HepG2 (cell line): ENCODE data around the gene BANP. TPM values are rescaled to one million over a fixed set of nuclear protein-coding genes. Genes with fewer than 3 reads are reported as not detected.

Experiments used
- BORCS8-MEF2B ChIP-seq: sonication (generic); formaldehyde crosslinking; IDR thresholded peaks from 2 replicates; pipeline ENCODE4 v1.8.0; 2022; ENCODE audit warnings: mild to moderate bottlenecking, missing genetic modification reagents
- FOXA3 ChIP-seq: IDR thresholded peaks from 2 replicates; pipeline ENCODE4 v1.6.1; 2016; ENCODE audit warnings: missing genetic modification reagents, missing compliant biosample characterization
- FOXP4 ChIP-seq: sonication (generic); formaldehyde crosslinking; IDR thresholded peaks from 2 replicates; pipeline ENCODE4 v1.4.0; 2020; ENCODE audit warnings: missing genetic modification reagents
- HHEX ChIP-seq: IDR thresholded peaks from 2 replicates; pipeline ENCODE4 v1.6.1; 2016; ENCODE audit warnings: control low read depth
- KLF6 ChIP-seq: IDR thresholded peaks from 2 replicates; pipeline ENCODE4 v1.8.0; 2016; ENCODE audit warnings: missing biosample characterization, missing genetic modification reagents
- MXD4 ChIP-seq: IDR thresholded peaks from 2 replicates; pipeline ENCODE4 v1.6.1; 2016; ENCODE audit warnings: mild to moderate bottlenecking, missing biosample characterization, missing genetic modification reagents
- NCOR1 ChIP-seq: fragments of 200-600 bp; sonication (generic); IDR thresholded peaks from 2 replicates; pipeline ENCODE4 v1.7.0; 2017; ENCODE audit warnings: antibody characterized with exemption, low read length, borderline replicate concordance
- NKX3-1 ChIP-seq: sonication (generic); formaldehyde crosslinking; IDR thresholded peaks from 2 replicates; pipeline ENCODE4 v1.5.0; 2020; ENCODE audit warnings: missing genetic modification reagents
- RNF2 ChIP-seq: fragments of 450-650 bp; conservative IDR thresholded peaks from 2 replicates; pipeline ENCODE4 v1.6.1; 2016; ENCODE audit warnings: low read depth
- SNAI1 ChIP-seq: sonication (generic); formaldehyde crosslinking; IDR thresholded peaks from 2 replicates; pipeline ENCODE4 v1.5.0; 2020; ENCODE audit warnings: mild to moderate bottlenecking, missing genetic modification reagents, borderline replicate concordance
- SOX6 ChIP-seq, 2 experiments: fragments of 450-650 bp in 1 of 2; sonication (generic) in 1 of 2; formaldehyde crosslinking in 1 of 2; IDR thresholded peaks; 2 replicates each; pipeline versions ENCODE4 v1.4.0 to v1.6.1; 2017 to 2020; ENCODE audit warnings: antibody characterized with exemption in 1 of 2, mild to moderate bottlenecking in 1 of 2, missing genetic modification reagents in 1 of 2
- THAP11 ChIP-seq: IDR thresholded peaks from 2 replicates; pipeline ENCODE4 v1.6.1; 2016; ENCODE audit warnings: missing biosample characterization, missing genetic modification reagents
- ZMYM3 ChIP-seq: sonication (generic); formaldehyde crosslinking; IDR thresholded peaks from 2 replicates; pipeline ENCODE4 v1.5.1; 2020; ENCODE audit warnings: mild to moderate bottlenecking, missing genetic modification reagents
- ZNF614 ChIP-seq: IDR thresholded peaks from 2 replicates; pipeline ENCODE4 v1.6.1; 2018; ENCODE audit warnings: missing biosample characterization, missing genetic modification reagents, inconsistent platforms, borderline replicate concordance
- ZNF788 ChIP-seq: sonication (generic); formaldehyde crosslinking; IDR thresholded peaks from 2 replicates; pipeline ENCODE4 v1.5.0; 2020; ENCODE audit warnings: mild to moderate bottlenecking, missing genetic modification reagents, borderline replicate concordance
- ZNF891 ChIP-seq: sonication (generic); formaldehyde crosslinking; IDR thresholded peaks from 2 replicates; pipeline ENCODE4 v1.5.0; 2020; ENCODE audit warnings: mild to moderate bottlenecking, missing genetic modification reagents
- polyA plus RNA-seq, 8 experiments: library from polyadenylated mRNA; depleted of rRNA in 3 of 8; stranded (reverse) in 7 of 8; unstranded in 1 of 8; fragments of >200 nt; fragmentation: Illumina TruSeq in 4 of 8; extraction: Trizol in 4 of 8; gene quantifications; 2 replicates each; pipeline versions ENCODE4 v1.2.1 to v1.2.3, GENCODE V29; 2011 to 2016; ENCODE audit warnings: low read depth in 4 of 8, missing spikeins in 1 of 8, mixed read lengths in 1 of 8; ENCODE audit not compliant: insufficient read depth in 1 of 8
- total RNA-seq, 5 experiments: library from RNA; depleted of rRNA; stranded (reverse); fragments of >200 nt; fragmentation: Illumina TruSeq; extraction: Trizol; gene quantifications; 2 replicates each; pipeline ENCODE4 v1.2.3, GENCODE V29; 2016; ENCODE audit warnings: low read depth in 1 of 5
- TF ChIP-seq, protein P1 (sequence below): sonication (generic); formaldehyde crosslinking; IDR thresholded peaks from 2 replicates; pipeline ENCODE4 v1.5.0; 2020; ENCODE audit warnings: missing genetic modification reagents, mild to moderate bottlenecking, borderline replicate concordance
- TF ChIP-seq, protein P2 (sequence below): IDR thresholded peaks from 2 replicates; pipeline ENCODE4 v1.6.1; 2016
- TF ChIP-seq, protein P3 (sequence below): sonication (generic); formaldehyde crosslinking; IDR thresholded peaks from 2 replicates; pipeline ENCODE4 v1.4.0; 2020; ENCODE audit warnings: mild to moderate bottlenecking, missing genetic modification reagents, borderline replicate concordance
- TF ChIP-seq, protein P4 (sequence below): IDR thresholded peaks from 2 replicates; pipeline ENCODE4 v1.6.1; 2016; ENCODE audit warnings: missing compliant biosample characterization, missing genetic modification reagents, borderline replicate concordance
- TF ChIP-seq, protein P5 (sequence below): fragments of 450-650 bp; IDR thresholded peaks from 2 replicates; pipeline ENCODE4 v1.6.1; 2016

Gene BANP
- total and polyA plus RNA-seq, 2 of the 13 experiments (the other 11 are each of a cell fraction or from before 2014, with no cell fraction given) = 20.2 to 23.8 TPM

DNA sequence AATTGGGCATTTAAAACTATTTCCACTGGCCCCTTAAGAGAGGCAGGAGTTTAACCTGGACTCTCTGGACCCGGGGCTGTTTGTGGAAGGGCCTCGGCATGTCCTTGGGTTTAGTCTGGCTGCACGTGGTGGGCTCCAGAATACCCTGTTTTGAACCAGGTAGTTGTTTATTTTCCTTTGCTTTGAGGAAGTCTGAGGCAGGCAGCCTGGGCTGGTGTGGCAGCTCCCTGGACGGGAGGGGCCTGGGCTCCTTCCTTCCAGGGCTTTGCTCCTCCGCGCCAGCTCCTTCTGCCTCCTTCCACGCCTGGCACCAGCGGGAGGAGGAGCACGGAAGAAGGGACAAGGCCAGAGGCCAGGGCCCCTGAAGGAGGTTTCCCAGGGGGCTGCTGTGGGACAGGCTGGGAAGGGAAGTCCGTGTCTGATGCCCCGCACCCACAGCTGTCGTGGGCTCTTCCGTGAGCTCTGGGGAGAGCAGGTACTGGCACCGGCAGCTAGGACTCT lies 15.5 kb downstream of the BANP start (continued):
- TF ChIP-seq, protein P1, sequence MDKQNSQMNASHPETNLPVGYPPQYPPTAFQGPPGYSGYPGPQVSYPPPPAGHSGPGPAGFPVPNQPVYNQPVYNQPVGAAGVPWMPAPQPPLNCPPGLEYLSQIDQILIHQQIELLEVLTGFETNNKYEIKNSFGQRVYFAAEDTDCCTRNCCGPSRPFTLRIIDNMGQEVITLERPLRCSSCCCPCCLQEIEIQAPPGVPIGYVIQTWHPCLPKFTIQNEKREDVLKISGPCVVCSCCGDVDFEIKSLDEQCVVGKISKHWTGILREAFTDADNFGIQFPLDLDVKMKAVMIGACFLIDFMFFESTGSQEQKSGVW (CRISPR knock-in tag) = no peak
- TF ChIP-seq, protein P2, sequence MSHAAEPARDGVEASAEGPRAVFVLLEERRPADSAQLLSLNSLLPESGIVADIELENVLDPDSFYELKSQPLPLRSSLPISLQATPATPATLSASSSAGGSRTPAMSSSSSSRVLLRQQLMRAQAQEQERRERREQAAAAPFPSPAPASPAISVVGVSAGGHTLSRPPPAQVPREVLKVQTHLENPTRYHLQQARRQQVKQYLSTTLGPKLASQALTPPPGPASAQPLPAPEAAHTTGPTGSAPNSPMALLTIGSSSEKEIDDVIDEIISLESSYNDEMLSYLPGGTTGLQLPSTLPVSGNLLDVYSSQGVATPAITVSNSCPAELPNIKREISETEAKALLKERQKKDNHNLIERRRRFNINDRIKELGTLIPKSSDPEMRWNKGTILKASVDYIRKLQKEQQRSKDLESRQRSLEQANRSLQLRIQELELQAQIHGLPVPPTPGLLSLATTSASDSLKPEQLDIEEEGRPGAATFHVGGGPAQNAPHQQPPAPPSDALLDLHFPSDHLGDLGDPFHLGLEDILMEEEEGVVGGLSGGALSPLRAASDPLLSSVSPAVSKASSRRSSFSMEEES (CRISPR knock-in tag) = peak; percentile 61; the same call in 1 of the 2 replicates
- TF ChIP-seq ZNF614 (0 out of 2 replicates have a peak, but pooled peaks have one; percentile 41), HHEX (CRISPR knock-in tag) (no peak), RNF2 (no peak), ZNF891 (peak; percentile 37; the same call in 1 of the 2 replicates), FOXP4 (CRISPR knock-in tag) (0 out of 2 replicates have a peak, but pooled peaks have one; percentile 59), NCOR1 (no peak), SNAI1 (CRISPR knock-in tag) (no peak), ZMYM3 (no peak), BORCS8-MEF2B (CRISPR knock-in tag) (peak; percentile 61), FOXA3 (CRISPR knock-in tag) (peak; percentile 49; the same call in 1 of the 2 replicates), SOX6 (IDR thresholded peaks at IDR 0.05) (no peak), SOX6 (CRISPR knock-in tag; IDR thresholded peaks at IDR 0.05) (peak; percentile 26; the same call in 1 of the 2 replicates), KLF6 (0 out of 2 replicates have a peak, but pooled peaks have one; percentile 34), NKX3-1 (CRISPR knock-in tag) (no peak), THAP11 (peak; percentile 24; the same call in 1 of the 2 replicates), MXD4 (CRISPR knock-in tag) (0 out of 2 replicates have a peak, but pooled peaks have one; percentile 52), ZNF788 (peak; percentile 54; the same call in 1 of the 2 replicates)
- TF ChIP-seq, protein P3, sequence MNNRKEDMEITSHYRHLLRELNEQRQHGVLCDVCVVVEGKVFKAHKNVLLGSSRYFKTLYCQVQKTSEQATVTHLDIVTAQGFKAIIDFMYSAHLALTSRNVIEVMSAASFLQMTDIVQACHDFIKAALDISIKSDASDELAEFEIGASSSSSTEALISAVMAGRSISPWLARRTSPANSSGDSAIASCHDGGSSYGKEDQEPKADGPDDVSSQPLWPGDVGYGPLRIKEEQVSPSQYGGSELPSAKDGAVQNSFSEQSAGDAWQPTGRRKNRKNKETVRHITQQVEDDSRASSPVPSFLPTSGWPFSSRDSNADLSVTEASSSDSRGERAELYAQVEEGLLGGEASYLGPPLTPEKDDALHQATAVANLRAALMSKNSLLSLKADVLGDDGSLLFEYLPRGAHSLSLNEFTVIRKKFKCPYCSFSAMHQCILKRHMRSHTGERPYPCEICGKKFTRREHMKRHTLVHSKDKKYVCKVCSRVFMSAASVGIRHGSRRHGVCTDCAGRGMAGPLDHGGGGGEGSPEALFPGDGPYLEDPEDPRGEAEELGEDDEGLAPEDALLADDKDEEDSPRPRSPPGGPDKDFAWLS = no peak
- TF ChIP-seq, protein P4, sequence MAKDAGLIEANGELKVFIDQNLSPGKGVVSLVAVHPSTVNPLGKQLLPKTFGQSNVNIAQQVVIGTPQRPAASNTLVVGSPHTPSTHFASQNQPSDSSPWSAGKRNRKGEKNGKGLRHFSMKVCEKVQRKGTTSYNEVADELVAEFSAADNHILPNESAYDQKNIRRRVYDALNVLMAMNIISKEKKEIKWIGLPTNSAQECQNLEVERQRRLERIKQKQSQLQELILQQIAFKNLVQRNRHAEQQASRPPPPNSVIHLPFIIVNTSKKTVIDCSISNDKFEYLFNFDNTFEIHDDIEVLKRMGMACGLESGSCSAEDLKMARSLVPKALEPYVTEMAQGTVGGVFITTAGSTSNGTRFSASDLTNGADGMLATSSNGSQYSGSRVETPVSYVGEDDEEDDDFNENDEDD (CRISPR knock-in tag) = peak; percentile 37; the same call in 1 of the 2 replicates
- TF ChIP-seq, protein P5, sequence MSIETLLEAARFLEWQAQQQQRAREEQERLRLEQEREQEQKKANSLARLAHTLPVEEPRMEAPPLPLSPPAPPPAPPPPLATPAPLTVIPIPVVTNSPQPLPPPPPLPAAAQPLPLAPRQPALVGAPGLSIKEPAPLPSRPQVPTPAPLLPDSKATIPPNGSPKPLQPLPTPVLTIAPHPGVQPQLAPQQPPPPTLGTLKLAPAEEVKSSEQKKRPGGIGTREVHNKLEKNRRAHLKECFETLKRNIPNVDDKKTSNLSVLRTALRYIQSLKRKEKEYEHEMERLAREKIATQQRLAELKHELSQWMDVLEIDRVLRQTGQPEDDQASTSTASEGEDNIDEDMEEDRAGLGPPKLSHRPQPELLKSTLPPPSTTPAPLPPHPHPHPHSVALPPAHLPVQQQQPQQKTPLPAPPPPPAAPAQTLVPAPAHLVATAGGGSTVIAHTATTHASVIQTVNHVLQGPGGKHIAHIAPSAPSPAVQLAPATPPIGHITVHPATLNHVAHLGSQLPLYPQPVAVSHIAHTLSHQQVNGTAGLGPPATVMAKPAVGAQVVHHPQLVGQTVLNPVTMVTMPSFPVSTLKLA = peak; percentile 68
